ENCODE measurements around the gene OR2S2.

DNA sequence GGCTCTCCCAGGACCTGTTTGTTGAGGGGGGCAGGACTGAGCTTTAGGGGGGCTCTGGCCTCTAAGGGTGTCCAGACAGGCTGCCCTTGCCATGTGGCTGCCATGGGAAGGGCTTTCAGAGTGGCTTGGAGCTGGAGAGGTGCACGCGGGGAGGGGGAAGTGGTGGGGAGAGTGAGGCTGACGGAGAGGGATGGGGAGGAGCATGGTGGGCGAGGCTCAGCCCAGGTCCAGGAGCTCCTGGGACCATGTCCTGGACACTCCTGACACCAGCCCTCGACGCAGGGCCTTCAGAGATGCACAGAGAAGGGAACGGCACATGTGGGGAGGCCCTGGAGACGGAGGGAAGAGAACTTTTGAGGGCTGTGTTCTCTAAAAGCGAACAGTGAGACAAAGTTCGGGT is 46.3 kb downstream of the OR2S2 start:
- no peak for TF ChIP-seq POLR2AphosphoS5 (IDR thresholded peaks at IDR 0.05; ENCODE audit: low read depth, low read length)
- TF ChIP-seq TAF1 (IDR thresholded peaks at IDR 0.05; ENCODE audit: borderline replicate concordance, insufficient read depth, low read length), result no peak
- TF ChIP-seq, protein P1, sequence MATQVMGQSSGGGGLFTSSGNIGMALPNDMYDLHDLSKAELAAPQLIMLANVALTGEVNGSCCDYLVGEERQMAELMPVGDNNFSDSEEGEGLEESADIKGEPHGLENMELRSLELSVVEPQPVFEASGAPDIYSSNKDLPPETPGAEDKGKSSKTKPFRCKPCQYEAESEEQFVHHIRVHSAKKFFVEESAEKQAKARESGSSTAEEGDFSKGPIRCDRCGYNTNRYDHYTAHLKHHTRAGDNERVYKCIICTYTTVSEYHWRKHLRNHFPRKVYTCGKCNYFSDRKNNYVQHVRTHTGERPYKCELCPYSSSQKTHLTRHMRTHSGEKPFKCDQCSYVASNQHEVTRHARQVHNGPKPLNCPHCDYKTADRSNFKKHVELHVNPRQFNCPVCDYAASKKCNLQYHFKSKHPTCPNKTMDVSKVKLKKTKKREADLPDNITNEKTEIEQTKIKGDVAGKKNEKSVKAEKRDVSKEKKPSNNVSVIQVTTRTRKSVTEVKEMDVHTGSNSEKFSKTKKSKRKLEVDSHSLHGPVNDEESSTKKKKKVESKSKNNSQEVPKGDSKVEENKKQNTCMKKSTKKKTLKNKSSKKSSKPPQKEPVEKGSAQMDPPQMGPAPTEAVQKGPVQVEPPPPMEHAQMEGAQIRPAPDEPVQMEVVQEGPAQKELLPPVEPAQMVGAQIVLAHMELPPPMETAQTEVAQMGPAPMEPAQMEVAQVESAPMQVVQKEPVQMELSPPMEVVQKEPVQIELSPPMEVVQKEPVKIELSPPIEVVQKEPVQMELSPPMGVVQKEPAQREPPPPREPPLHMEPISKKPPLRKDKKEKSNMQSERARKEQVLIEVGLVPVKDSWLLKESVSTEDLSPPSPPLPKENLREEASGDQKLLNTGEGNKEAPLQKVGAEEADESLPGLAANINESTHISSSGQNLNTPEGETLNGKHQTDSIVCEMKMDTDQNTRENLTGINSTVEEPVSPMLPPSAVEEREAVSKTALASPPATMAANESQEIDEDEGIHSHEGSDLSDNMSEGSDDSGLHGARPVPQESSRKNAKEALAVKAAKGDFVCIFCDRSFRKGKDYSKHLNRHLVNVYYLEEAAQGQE (IDR thresholded peaks at IDR 0.05; ENCODE audit: insufficient read depth in 1 of 2, low read depth in 2 of 2, low read length in 2 of 2), result no peak
- TF ChIP-seq SIN3A (IDR thresholded peaks at IDR 0.05; ENCODE audit: borderline replicate concordance, insufficient read depth, low read length), result no peak
- TF ChIP-seq FOXP2 (optimal IDR thresholded peaks at IDR 0.05; ENCODE audit: borderline replicate concordance, extremely low read depth, extremely low read length, insufficient read depth), result no peak
